DOHH2 (cell line): ENCODE results near the gene ZNF669.

Experiments
- CTCF ChIP-seq: fragments of 200-600 bp; sonication (generic); IDR thresholded peaks from one replicate; pipeline ENCODE4 v1.5.1; 2014; ENCODE audit warnings: antibody characterized with exemption, mild to moderate bottlenecking, low read depth, low read length; ENCODE audit not compliant: poor library complexity, severe bottlenecking
- EZH2phosphoT487 ChIP-seq: fragments of 200-600 bp; sonication (generic); IDR thresholded peaks from 2 replicates; pipeline ENCODE4 v1.6.1; 2017; ENCODE audit warnings: borderline replicate concordance, mild to moderate bottlenecking, antibody characterized with exemption, low read length, moderate library complexity, mixed read lengths

- TF ChIP-seq CTCF (no peak), EZH2phosphoT487 (no peak)
These were observed 13.7 kb downstream of the ZNF669 start for GRCh38 chr1:247090455-247090854.
